GM18499 (cell line): ENCODE data around the gene LAMB3.

ENCODE experiments used
- ATAC-seq: cut with Tn5 transposase; IDR thresholded peaks from one replicate; pipeline ENCODE4 v1.9.1; 2021; ENCODE audit warnings: moderate number of reproducible peaks; ENCODE audit not compliant: insufficient read depth, unreplicated experiment

LAMB3 gene

GRCh38 chr1:209601809-209602657 is 50.2 kb downstream of the LAMB3 start:
- ATAC-seq, result no peak

DNA sequence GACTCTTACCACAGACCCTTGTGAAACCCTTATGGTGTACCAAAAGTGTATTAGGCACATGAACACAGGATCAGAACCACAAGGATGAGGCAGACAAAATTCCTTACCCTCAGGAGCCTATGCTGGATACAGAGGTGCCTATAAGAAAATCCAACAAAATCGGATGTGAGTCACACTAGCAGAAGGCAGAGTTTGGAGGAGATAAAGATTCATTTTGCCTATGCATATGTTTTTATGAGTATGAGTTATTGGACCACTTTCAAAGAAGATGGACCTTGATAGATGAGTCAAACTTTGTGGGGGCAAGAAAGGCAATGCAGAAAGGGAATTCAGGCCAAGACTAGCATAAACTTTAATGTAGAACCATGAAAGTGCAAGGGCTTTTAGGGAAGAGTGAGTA is 51.7 kb downstream of the LAMB3 start:
- ATAC-seq, result no peak

GRCh38 chr1:209598227-209598626 is 54.0 kb downstream of the LAMB3 start:
- no peak for ATAC-seq

- no peak for ATAC-seq
These were observed 54.7 kb downstream of the LAMB3 start for GRCh38 chr1:209597499-209597898.

GRCh38 chr1:209595599-209596285 is 56.5 kb downstream of the LAMB3 start:
- no peak for ATAC-seq

GRCh38 chr1:209595028-209595427 is 57.2 kb downstream of the LAMB3 start:
- ATAC-seq, result no peak

DNA sequence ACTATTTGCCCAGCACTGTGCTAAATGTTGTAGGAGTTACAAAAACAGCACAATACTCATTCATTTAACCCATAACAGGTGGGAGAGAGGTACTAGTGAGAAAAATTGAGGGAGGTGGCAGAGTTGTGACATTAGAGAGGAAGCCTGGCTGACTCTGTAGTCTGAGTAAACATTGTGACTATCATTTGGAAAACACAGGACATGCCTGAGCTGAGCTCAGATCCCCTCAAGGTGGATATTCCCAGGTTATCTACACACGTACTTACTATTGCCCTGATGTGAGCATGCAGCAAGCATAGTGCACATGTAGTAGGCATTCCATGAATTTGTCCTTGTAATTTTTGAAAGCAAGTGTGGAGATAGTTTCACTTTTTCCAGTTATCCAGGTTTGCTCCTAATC is 57.8 kb downstream of the LAMB3 start:
- no peak for ATAC-seq

GRCh38 chr1:209593747-209594146 is 58.5 kb downstream of the LAMB3 start:
- no peak for ATAC-seq

- no peak for ATAC-seq
These were observed 61.8 kb downstream of the LAMB3 start for GRCh38 chr1:209590405-209590804.

DNA sequence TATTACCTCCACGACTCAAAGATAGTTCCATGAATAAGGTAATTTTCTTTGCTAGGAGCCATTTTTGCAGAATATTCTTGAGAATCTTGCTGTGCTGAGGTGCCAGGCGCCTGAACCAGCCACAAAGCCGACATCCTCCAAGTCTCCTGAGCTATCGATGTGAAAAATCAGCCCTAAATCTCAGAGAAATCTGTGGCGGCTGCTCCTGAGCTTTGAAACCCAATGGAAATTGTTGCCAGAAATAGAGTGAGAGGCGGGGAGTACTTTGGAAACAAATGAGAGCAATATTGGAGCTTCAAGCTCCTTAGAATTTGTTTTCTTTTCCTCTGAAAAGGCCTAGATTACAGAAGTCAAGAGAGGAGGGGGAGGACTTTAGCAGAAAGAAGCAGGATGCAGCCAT is 62.4 kb downstream of the LAMB3 start:
- no peak for ATAC-seq

- no peak for ATAC-seq
These were observed 62.8 kb downstream of the LAMB3 start for GRCh38 chr1:209589440-209589839.

GRCh38 chr1:209587789-209588188 is 64.4 kb downstream of the LAMB3 start:
- ATAC-seq, result no peak

GRCh38 chr1:209586221-209586740 is 65.9 kb downstream of the LAMB3 start:
- no peak for ATAC-seq

GRCh38 chr1:209585672-209586071 is 66.6 kb downstream of the LAMB3 start:
- no peak for ATAC-seq

DNA sequence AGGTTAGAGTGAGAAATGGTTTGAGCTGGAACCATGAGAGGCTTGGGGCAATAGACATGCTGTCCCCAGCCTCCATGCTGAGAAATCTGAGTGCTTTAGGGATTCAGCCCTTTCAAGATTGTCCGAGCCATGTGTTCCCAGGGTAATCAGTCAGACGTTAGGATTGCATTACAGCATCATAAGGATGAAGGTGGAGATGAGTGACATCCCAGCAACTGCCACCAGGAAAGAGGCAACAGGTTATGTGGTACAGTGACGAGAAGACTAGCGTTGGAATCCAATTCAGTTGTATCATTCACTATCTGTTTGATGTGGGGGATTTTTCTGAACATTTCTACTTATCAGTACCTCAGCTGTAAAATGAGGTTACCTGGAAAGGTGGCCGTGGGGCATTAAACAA is 67.0 kb downstream of the LAMB3 start:
- no peak for ATAC-seq

- ATAC-seq, result no peak
These were observed 68.0 kb downstream of the LAMB3 start for GRCh38 chr1:209584231-209584672.

GRCh38 chr1:209583408-209583807 is 68.8 kb downstream of the LAMB3 start, which contains the start of gene CAMK1G:
Gene CAMK1G, plus strand, starts transcription at chr1:209583714. Its CDS starts 11,270 bp downstream, at chr1:209594984.
- ATAC-seq, result no peak

DNA sequence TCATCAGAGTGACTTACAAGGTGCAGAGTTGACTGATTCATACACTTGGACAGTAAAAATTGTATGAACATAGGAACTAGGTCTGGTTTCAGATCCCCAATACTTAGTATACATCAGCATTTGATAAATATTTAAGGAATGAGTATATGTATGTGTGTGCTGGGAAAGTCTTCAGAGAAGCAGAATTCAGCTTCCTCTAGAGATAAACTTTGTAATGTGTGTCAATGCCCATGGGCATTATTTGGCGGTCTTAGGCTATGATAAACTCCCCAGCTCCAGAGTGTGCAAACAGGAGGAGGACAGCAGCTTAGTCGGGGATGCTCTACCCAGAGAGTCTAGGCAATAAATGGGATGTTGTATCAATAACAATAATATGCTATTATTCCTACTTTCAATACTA is 71.6 kb downstream of the LAMB3 start:
- no peak for ATAC-seq

GRCh38 chr1:209577346-209577745 is 74.9 kb downstream of the LAMB3 start:
- ATAC-seq, result no peak

GRCh38 chr1:209576392-209577197 is 75.6 kb downstream of the LAMB3 start:
- ATAC-seq, result no peak
